A673 (cell line): Measurements from ENCODE around the gene CYP27C1.

Experiments
- CTCF ChIP-seq: fragments of 300-800, 200-600 bp; sonication (generic); conservative IDR thresholded peaks from 2 replicates; pipeline ENCODE4 v1.5.1; 2017; ENCODE audit warnings: low read depth, mild to moderate bottlenecking, antibody characterized with exemption, low read length, moderate library complexity, mixed read lengths
- EZH2 ChIP-seq: fragments of 200-600 bp; sonication (generic); IDR thresholded peaks from 2 replicates; pipeline ENCODE4 v1.6.1; 2017; ENCODE audit warnings: borderline replicate concordance, low read depth, mild to moderate bottlenecking, mixed read lengths, antibody characterized with exemption, low read length; ENCODE audit not compliant: poor library complexity, severe bottlenecking

GRCh38 chr2:127165539-127165935 lies 54.6 kb downstream of the CYP27C1 start:
- TF ChIP-seq CTCF: no peak
- no peak for TF ChIP-seq EZH2
